Upper lobe of left lung (tissue), 6 donors: Measurements from ENCODE around the gene CTDNEP1. TPM values are rescaled to one million over a fixed set of nuclear protein-coding genes. Genes with fewer than 3 reads are reported as not detected.

Source experiments
- ATAC-seq, 2 donors: fragments of 200-7000 bp; cut with Tn5 transposase; one replicate each; pipeline ENCODE4 v1.9.1; 2022; ENCODE audit warnings: mild to moderate bottlenecking in 2 of 2, moderate library complexity in 2 of 2; ENCODE audit not compliant: low FRiP score in 2 of 2
- DNase-seq, 2 donors: peaks; one replicate each; pipeline ENCODE4 v3.0.0-alpha.2; 2019 to 2020
- H3K27ac ChIP-seq, 4 donors: fragments of 200-600 bp; sonication (generic); one replicate each; pipeline ENCODE4 v1.5.1; 2016 to 2019
- H3K27me3 ChIP-seq, 4 donors: fragments of 200-600 bp; sonication (generic); one replicate each; pipeline ENCODE4 v1.5.1; 2017 to 2019
- H3K36me3 ChIP-seq, 4 donors: fragments of 200-600 bp; sonication (generic); one replicate each; pipeline ENCODE4 v1.5.1; 2016 to 2019
- H3K4me1 ChIP-seq, 4 donors: fragments of 200-600 bp; sonication (generic); one replicate each; pipeline ENCODE4 v1.5.1; 2018 to 2019
- H3K4me3 ChIP-seq, 4 donors: fragments of 200-600 bp; sonication (generic); one replicate each; pipeline ENCODE4 v1.5.1; 2017 to 2019; ENCODE audit warnings: mild to moderate bottlenecking in 2 of 4, moderate library complexity in 1 of 4
- H3K9me3 ChIP-seq, 4 donors: fragments of 200-600 bp; sonication (generic); one replicate each; pipeline ENCODE4 v1.5.1; 2018 to 2019
- CTCF ChIP-seq, 6 experiments: fragments of 450-650 bp in 4 of 6; fragments of 200-600 bp in 2 of 6; sonication (generic) in 2 of 6; IDR thresholded peaks; one replicate each; pipeline ENCODE4 v1.5.1; 2016 to 2019; ENCODE audit warnings: antibody characterized with exemption in 6 of 6
- EP300 ChIP-seq, 4 donors: sonication (generic); formaldehyde crosslinking; IDR thresholded peaks; one replicate each; pipeline ENCODE4 v1.5.1; 2017; ENCODE audit warnings: antibody characterized with exemption in 4 of 4, control low read depth in 2 of 4
- POLR2A ChIP-seq, 4 donors: fragments of 450-650 bp; IDR thresholded peaks; one replicate each; pipeline ENCODE4 v1.5.1; 2016 to 2017; ENCODE audit warnings: antibody characterized with exemption in 4 of 4, mild to moderate bottlenecking in 2 of 4
- POLR2AphosphoS5 ChIP-seq, 2 donors: sonication (generic); formaldehyde crosslinking; IDR thresholded peaks; one replicate each; pipeline ENCODE4 v1.5.1; 2017; ENCODE audit warnings: antibody characterized with exemption in 2 of 2
- WGBS, 2 donors: methylation state at CpG; one replicate each; pipeline ENCODE4 v1.1.5; 2017 to 2018; 5-methylcytosine and 5-hydroxymethylcytosine counted together
- total RNA-seq, 6 donors: library from RNA; depleted of rRNA in 4 of 6; stranded (reverse); fragments of >200 nt in 4 of 6; gene quantifications; one replicate each; pipeline versions ENCODE4 v1.1.0 to v1.2.1, GENCODE V29; 2016 to 2021
- donor health status: DM: no; HTN: no; CAD: no; lungs with moderate emphysema.
- donor health status: DM: no; HTN: yes; CAD: no; lungs with severe emphysema.

Gene CTDNEP1
- total RNA-seq, 6 donors from 2014 or later = 62.9 to 139 (median 75.0) TPM

- TF ChIP-seq CTCF (IDR thresholded peaks at IDR 0.05) = no peak
- TF ChIP-seq POLR2A (IDR thresholded peaks at IDR 0.05) = peak in 1 of 4 donors; percentile 16
- DNase-seq = peak; percentile 90 to 97
- peaks cover 0 to 29% (median 23%) of the 10 kb centered on the region in 4 donors for H3K36me3 ChIP-seq
- H3K9me3 ChIP-seq = no peaks in the 10 kb centered on the region
- no peaks in the 10 kb centered on the region for H3K27me3 ChIP-seq
- peaks cover 29 to 56% (median 45%) of the 10 kb centered on the region in 4 donors for H3K4me1 ChIP-seq
- peak overlapping the region; percentile 80 to 99 (median 91) for H3K4me3 ChIP-seq
- peak overlapping the region; percentile 90 to 98 (median 97) for H3K27ac ChIP-seq
- 2 to 3% methylated on average over 6 to 23 of the region's 73 CpGs for WGBS, 2 donors
- ATAC-seq = peak in 1 of 2 donors; percentile 36
Measured at GRCh38 chr17:7237761-7238419, 13.6 kb downstream of the CTDNEP1 start.

GRCh38 chr17:7237266-7237760, 14.2 kb downstream of the CTDNEP1 start:
- WGBS, 2 donors = 23 to 28% methylated on average over 6 of the region's 6 CpGs
- Histone ChIP-seq H3K27me3 (no peaks in the 10 kb centered on the region), H3K4me3 (peak overlapping the region; percentile 80 to 99 (median 91)), H3K36me3 (peaks cover 0 to 29% (median 23%) of the 10 kb centered on the region in 4 donors), H3K27ac (peak overlapping the region; percentile 90 to 98 (median 97)), H3K4me1 (peaks cover 35 to 61% (median 50%) of the 10 kb centered on the region in 4 donors), H3K9me3 (no peaks in the 10 kb centered on the region)
- TF ChIP-seq CTCF (IDR thresholded peaks at IDR 0.05) (no peak), POLR2AphosphoS5 (IDR thresholded peaks at IDR 0.05) (no peak), POLR2A (IDR thresholded peaks at IDR 0.05) (no peak), EP300 (IDR thresholded peaks at IDR 0.05) (no peak)
- DNase-seq = no peak
- no peak for ATAC-seq

GRCh38 chr17:7236808-7237207, 14.7 kb downstream of the CTDNEP1 start:
- TF ChIP-seq EP300 (IDR thresholded peaks at IDR 0.05) = no peak
- TF ChIP-seq POLR2AphosphoS5 (IDR thresholded peaks at IDR 0.05) = no peak
- TF ChIP-seq POLR2A (IDR thresholded peaks at IDR 0.05) = no peak
- Histone ChIP-seq H3K36me3 (peaks cover 0 to 29% (median 23%) of the 10 kb centered on the region in 4 donors), H3K27ac (peak overlapping the region in 3 of 4 donors; percentile 90 to 98 (median 96)), H3K27me3 (no peaks in the 10 kb centered on the region), H3K9me3 (no peaks in the 10 kb centered on the region), H3K4me3 (no peak overlapping the region), H3K4me1 (peaks cover 36 to 67% (median 54%) of the 10 kb centered on the region in 4 donors)
- DNase-seq (no peak), ATAC-seq (no peak)
- WGBS, 2 donors = 87 to 89% methylated on average over 6 of the region's 6 CpGs

GRCh38 chr17:7235693-7236665, 15.6 kb downstream of the CTDNEP1 start:
- 84 to 85% methylated on average over 22 of the region's 22 CpGs for WGBS, 2 donors
- H3K4me1 ChIP-seq = peaks cover 30 to 69% (median 49%) of the 10 kb centered on the region in 4 donors
- H3K9me3 ChIP-seq = no peaks in the 10 kb centered on the region
- H3K27me3 ChIP-seq = no peaks in the 10 kb centered on the region
- H3K36me3 ChIP-seq = peaks cover 0 to 27% (median 23%) of the 10 kb centered on the region in 4 donors
- DNase-seq (no peak), ATAC-seq (no peak)
- peak overlapping the region in 1 of 4 donors; percentile 21 for H3K27ac ChIP-seq
- no peak for TF ChIP-seq POLR2AphosphoS5 (IDR thresholded peaks at IDR 0.05)
- TF ChIP-seq EP300 (IDR thresholded peaks at IDR 0.05) = no peak
- TF ChIP-seq POLR2A (IDR thresholded peaks at IDR 0.05) = no peak
- no peak for TF ChIP-seq CTCF (IDR thresholded peaks at IDR 0.05)
- no peak overlapping the region for H3K4me3 ChIP-seq
